OCI-LY1 (cell line): Measurements from ENCODE around the gene FGGY.

Experiments
- H2AFZ ChIP-seq: fragments of 200-600 bp; sonication (generic), shearing (Covaris generic); 2 replicates; pipeline ENCODE4 v1.6.0; 2014; ENCODE audit warnings: antibody characterized with exemption, mild to moderate bottlenecking, low read length
- H3F3A ChIP-seq: fragments of 200-600 bp; sonication (generic), shearing (Covaris generic); 2 replicates; pipeline ENCODE4 v1.6.0; 2014; ENCODE audit warnings: mild to moderate bottlenecking, antibody characterized with exemption, low read length, moderate library complexity; ENCODE audit not compliant: insufficient read depth
- H3K27ac ChIP-seq: fragments of 200-600 bp; sonication (generic); 2 replicates; pipeline ENCODE4 v1.5.1; 2014; ENCODE audit warnings: low read length, mixed run types, mild to moderate bottlenecking, low read depth; ENCODE audit not compliant: poor library complexity, severe bottlenecking
- H3K27me3 ChIP-seq: fragments of 200-600 bp; sonication (generic); 2 replicates; pipeline ENCODE4 v1.6.0; 2014; ENCODE audit warnings: antibody characterized with exemption, mild to moderate bottlenecking, low read length, moderate library complexity; ENCODE audit not compliant: insufficient read depth
- H3K36me3 ChIP-seq: fragments of 200-600 bp; sonication (generic); 2 replicates; pipeline ENCODE4 v1.6.1; 2014; ENCODE audit warnings: mild to moderate bottlenecking, antibody characterized with exemption, low read length, moderate library complexity, mixed read lengths; ENCODE audit not compliant: insufficient read depth
- H3K4me1 ChIP-seq: fragments of 200-600 bp; sonication (generic); 2 replicates; pipeline ENCODE4 v1.5.1; 2014; ENCODE audit warnings: mild to moderate bottlenecking, low read length, moderate library complexity; ENCODE audit not compliant: insufficient read depth, severe bottlenecking
- H3K4me2 ChIP-seq: fragments of 200-600 bp; sonication (generic), shearing (Covaris generic); 2 replicates; pipeline ENCODE4 v1.6.1; 2014; ENCODE audit warnings: low read length
- H3K4me3 ChIP-seq: fragments of 200-600 bp; sonication (generic); 2 replicates; pipeline ENCODE4 v1.5.1; 2014; ENCODE audit warnings: low read length, low read depth, mild to moderate bottlenecking, mixed read lengths; ENCODE audit not compliant: poor library complexity, severe bottlenecking
- H3K79me2 ChIP-seq: fragments of 200-600 bp; shearing (Covaris generic); 2 replicates; pipeline ENCODE4 v1.6.1; 2016; ENCODE audit warnings: mixed run types, low read length, mixed read lengths; ENCODE audit not compliant: insufficient read depth
- H3K9ac ChIP-seq: fragments of 200-600 bp; sonication (generic), shearing (Covaris generic); 2 replicates; pipeline ENCODE4 v1.6.1; 2014; ENCODE audit warnings: mild to moderate bottlenecking, low read length, mixed read lengths
- H3K9me2 ChIP-seq: fragments of 200-600 bp; sonication (generic), shearing (Covaris generic); 2 replicates; pipeline ENCODE4 v1.6.1; 2014; ENCODE audit warnings: low read depth, mild to moderate bottlenecking, low read length, mixed read lengths
- H3K9me3 ChIP-seq: fragments of 200-600 bp; shearing (Covaris generic); 2 replicates; pipeline ENCODE4 v1.6.1; 2014; ENCODE audit warnings: low read length, mixed read lengths
- H4K20me1 ChIP-seq: fragments of 200-600 bp; sonication (generic), shearing (Covaris generic); 2 replicates; pipeline ENCODE4 v1.6.0; 2016; ENCODE audit warnings: mild to moderate bottlenecking, low read length; ENCODE audit not compliant: insufficient read depth
- CTCF ChIP-seq: fragments of 200-600 bp; sonication (generic), shearing (Covaris generic); IDR thresholded peaks from 2 replicates; pipeline ENCODE4 v1.5.1; 2017; ENCODE audit warnings: mild to moderate bottlenecking, antibody characterized with exemption, low read length, moderate library complexity, mixed read lengths
- EZH2 ChIP-seq: fragments of 200-600 bp; sonication (generic), shearing (Covaris generic); IDR thresholded peaks from 2 replicates; pipeline ENCODE4 v1.8.0; 2017; ENCODE audit warnings: borderline replicate concordance, mixed run types, mild to moderate bottlenecking, antibody characterized with exemption, low read length, moderate library complexity, mixed read lengths

FGGY gene

GRCh38 chr1:59520827-59521418, 224.0 kb downstream of the FGGY start:
- H4K20me1 ChIP-seq = no peaks in the 10 kb centered on the region
- H3K4me1 ChIP-seq = no peaks in the 10 kb centered on the region
- no peaks in the 10 kb centered on the region for H3K9me3 ChIP-seq
- H3K79me2 ChIP-seq = no peaks in the 10 kb centered on the region
- H3K4me3 ChIP-seq = no peak overlapping the region
- no peak overlapping the region for H2AFZ ChIP-seq
- no peak overlapping the region for H3K9ac ChIP-seq
- H3K27ac ChIP-seq = no peak overlapping the region
- H3K36me3 ChIP-seq = no peaks in the 10 kb centered on the region
- H3F3A ChIP-seq = no peaks in the 10 kb centered on the region
- no peak overlapping the region for H3K4me2 ChIP-seq
- no peaks in the 10 kb centered on the region for H3K27me3 ChIP-seq
- no peaks in the 10 kb centered on the region for H3K9me2 ChIP-seq
- TF ChIP-seq CTCF (no peak), EZH2 (no peak)

- no peak overlapping the region for H3K9ac ChIP-seq
- H3K79me2 ChIP-seq = no peaks in the 10 kb centered on the region
- H3K9me3 ChIP-seq = no peaks in the 10 kb centered on the region
- H4K20me1 ChIP-seq = no peaks in the 10 kb centered on the region
- no peak for TF ChIP-seq CTCF
- no peak for TF ChIP-seq EZH2
- no peaks in the 10 kb centered on the region for H3K27me3 ChIP-seq
- H3F3A ChIP-seq = no peaks in the 10 kb centered on the region
- no peak overlapping the region for H3K4me3 ChIP-seq
- H3K9me2 ChIP-seq = no peaks in the 10 kb centered on the region
- no peak overlapping the region for H2AFZ ChIP-seq
- H3K4me1 ChIP-seq = no peaks in the 10 kb centered on the region
- no peaks in the 10 kb centered on the region for H3K36me3 ChIP-seq
- no peak overlapping the region for H3K4me2 ChIP-seq
- no peak overlapping the region for H3K27ac ChIP-seq
Observed at GRCh38 chr1:59521456-59521855, 224.6 kb downstream of the FGGY start.

- Histone ChIP-seq H3K4me3 (no peak overlapping the region), H3K79me2 (no peaks in the 10 kb centered on the region), H3K27me3 (no peaks in the 10 kb centered on the region), H3K9ac (no peak overlapping the region), H4K20me1 (no peaks in the 10 kb centered on the region), H3F3A (no peaks in the 10 kb centered on the region), H3K4me2 (no peak overlapping the region), H3K9me2 (no peaks in the 10 kb centered on the region), H2AFZ (no peak overlapping the region), H3K4me1 (no peaks in the 10 kb centered on the region), H3K36me3 (no peaks in the 10 kb centered on the region), H3K9me3 (no peaks in the 10 kb centered on the region), H3K27ac (no peak overlapping the region)
- TF ChIP-seq CTCF (no peak), EZH2 (no peak)
Observed at GRCh38 chr1:59522925-59523505, 226.1 kb downstream of the FGGY start.
